ENCODE measurements around the gene CCNQ.

The CCNQ gene

DNA sequence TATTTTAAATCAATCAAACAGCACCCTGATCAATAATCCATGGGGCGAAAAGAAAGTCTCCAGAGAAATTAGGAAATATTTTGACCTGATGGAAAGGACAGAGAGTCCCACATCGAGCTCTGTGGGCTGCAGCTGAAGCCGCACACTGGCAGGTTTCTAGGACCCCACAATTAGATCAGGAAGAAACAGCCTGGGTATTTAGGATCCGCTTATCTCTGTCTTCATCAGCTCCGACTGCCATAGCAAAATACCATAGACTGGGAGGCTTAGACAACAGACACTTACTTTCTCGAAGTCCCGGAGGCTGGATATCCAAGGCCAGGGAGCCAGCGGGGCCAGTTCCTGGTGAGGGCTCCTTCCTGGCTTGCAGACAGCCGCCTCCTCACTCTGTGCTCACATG lies 36.4 kb downstream of the CCNQ start:
- TF ChIP-seq CTCF (IDR thresholded peaks at IDR 0.05; ENCODE audit: low read depth, low read length, poor library complexity, severe bottlenecking), result no peak
- TF ChIP-seq EZH2phosphoT487 (IDR thresholded peaks at IDR 0.05; ENCODE audit: borderline replicate concordance, low read length), result no peak
- Histone ChIP-seq H3F3A (ENCODE audit: control insufficient read depth, insufficient read depth) (no peaks in the 10 kb centered on the region), H4K20me1 (ENCODE audit: control insufficient read depth, insufficient read depth, low read depth, low read length) (no peaks in the 10 kb centered on the region), H3K36me3 (ENCODE audit: control insufficient read depth, low read length) (no peaks in the 10 kb centered on the region), H3K79me2 (ENCODE audit: control insufficient read depth, low read length) (no peaks in the 10 kb centered on the region), H3K4me2 (ENCODE audit: low read length) (no peak overlapping the region), H3K9me3 (ENCODE audit: control insufficient read depth, insufficient read depth, low read length) (no peaks in the 10 kb centered on the region), H3K4me3 (ENCODE audit: low read length) (no peak overlapping the region), H3K27ac (ENCODE audit: low read depth, low read length) (no peak overlapping the region), H3K9me2 (replicated peaks; ENCODE audit: control insufficient read depth, low read length) (no peaks in the 10 kb centered on the region), H3K4me1 (ENCODE audit: control insufficient read depth, low read length) (no peaks in the 10 kb centered on the region), H3K27me3 (ENCODE audit: control insufficient read depth, low read length) (no peaks in the 10 kb centered on the region)

GRCh38 chrX:153561337-153561736 lies 37.6 kb downstream of the CCNQ start:
- Histone ChIP-seq H3F3A (ENCODE audit: control insufficient read depth, insufficient read depth) (no peaks in the 10 kb centered on the region), H3K79me2 (ENCODE audit: control insufficient read depth, low read length) (no peaks in the 10 kb centered on the region), H4K20me1 (ENCODE audit: control insufficient read depth, insufficient read depth, low read depth, low read length) (no peaks in the 10 kb centered on the region), H3K9me2 (replicated peaks; ENCODE audit: control insufficient read depth, low read length) (no peaks in the 10 kb centered on the region), H3K27ac (ENCODE audit: low read depth, low read length) (no peak overlapping the region), H3K4me1 (ENCODE audit: control insufficient read depth, low read length) (no peaks in the 10 kb centered on the region), H3K4me3 (ENCODE audit: low read length) (no peak overlapping the region), H3K9me3 (ENCODE audit: control insufficient read depth, insufficient read depth, low read length) (no peaks in the 10 kb centered on the region), H3K36me3 (ENCODE audit: control insufficient read depth, low read length) (no peaks in the 10 kb centered on the region), H3K27me3 (ENCODE audit: control insufficient read depth, low read length) (no peaks in the 10 kb centered on the region), H3K4me2 (ENCODE audit: low read length) (no peak overlapping the region)
- no peak for TF ChIP-seq CTCF (IDR thresholded peaks at IDR 0.05; ENCODE audit: low read depth, low read length, poor library complexity, severe bottlenecking)
- TF ChIP-seq EZH2phosphoT487 (IDR thresholded peaks at IDR 0.05; ENCODE audit: borderline replicate concordance, low read length), result no peak

- no peaks in the 10 kb centered on the region for H3K79me2 ChIP-seq (ENCODE audit: control insufficient read depth, low read length)
- no peaks in the 10 kb centered on the region for H3F3A ChIP-seq (ENCODE audit: control insufficient read depth, insufficient read depth)
- H3K4me1 ChIP-seq (ENCODE audit: control insufficient read depth, low read length), result no peaks in the 10 kb centered on the region
- TF ChIP-seq CTCF (IDR thresholded peaks at IDR 0.05; ENCODE audit: low read depth, low read length, poor library complexity, severe bottlenecking), result no peak
- TF ChIP-seq EZH2phosphoT487 (IDR thresholded peaks at IDR 0.05; ENCODE audit: borderline replicate concordance, low read length), result no peak
- no peaks in the 10 kb centered on the region for H3K27me3 ChIP-seq (ENCODE audit: control insufficient read depth, low read length)
- H3K9me2 ChIP-seq (replicated peaks; ENCODE audit: control insufficient read depth, low read length), result no peaks in the 10 kb centered on the region
- H3K4me2 ChIP-seq (ENCODE audit: low read length), result no peak overlapping the region
- H3K36me3 ChIP-seq (ENCODE audit: control insufficient read depth, low read length), result no peaks in the 10 kb centered on the region
- no peak overlapping the region for H3K27ac ChIP-seq (ENCODE audit: low read depth, low read length)
- H3K9me3 ChIP-seq (ENCODE audit: control insufficient read depth, insufficient read depth, low read length), result no peaks in the 10 kb centered on the region
- H4K20me1 ChIP-seq (ENCODE audit: control insufficient read depth, insufficient read depth, low read depth, low read length), result no peaks in the 10 kb centered on the region
- no peak overlapping the region for H3K4me3 ChIP-seq (ENCODE audit: low read length)
Observed at GRCh38 chrX:153560466-153560865, 38.5 kb downstream of the CCNQ start.

DNA sequence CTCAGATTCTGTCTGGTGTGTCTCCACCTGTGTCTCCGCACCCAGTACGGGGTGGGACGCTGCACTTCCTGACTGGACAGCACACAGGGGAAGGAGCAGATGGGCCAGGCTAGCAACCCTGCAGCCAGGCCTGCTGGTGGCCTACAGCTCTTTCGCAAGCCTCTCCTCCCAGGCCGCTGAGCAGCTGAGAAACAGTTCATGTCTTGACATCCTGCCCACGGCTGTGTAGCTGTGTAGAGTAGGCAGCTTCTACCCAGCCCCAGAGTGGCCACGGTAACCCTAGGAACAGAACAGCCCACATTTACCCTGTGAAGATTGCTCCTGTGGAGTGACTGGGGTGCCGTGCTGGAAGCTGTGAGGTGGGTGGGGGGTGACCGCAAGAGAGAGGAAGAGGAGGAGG lies 38.9 kb downstream of the CCNQ start:
- no peaks in the 10 kb centered on the region for H3K27me3 ChIP-seq (ENCODE audit: control insufficient read depth, low read length)
- H3K4me1 ChIP-seq (ENCODE audit: control insufficient read depth, low read length), result no peaks in the 10 kb centered on the region
- H3F3A ChIP-seq (ENCODE audit: control insufficient read depth, insufficient read depth), result no peaks in the 10 kb centered on the region
- no peaks in the 10 kb centered on the region for H3K79me2 ChIP-seq (ENCODE audit: control insufficient read depth, low read length)
- H3K4me3 ChIP-seq (ENCODE audit: low read length), result no peak overlapping the region
- no peak for TF ChIP-seq EZH2phosphoT487 (IDR thresholded peaks at IDR 0.05; ENCODE audit: borderline replicate concordance, low read length)
- no peak for TF ChIP-seq CTCF (IDR thresholded peaks at IDR 0.05; ENCODE audit: low read depth, low read length, poor library complexity, severe bottlenecking)
- H3K27ac ChIP-seq (ENCODE audit: low read depth, low read length), result no peak overlapping the region
- H3K36me3 ChIP-seq (ENCODE audit: control insufficient read depth, low read length), result no peaks in the 10 kb centered on the region
- no peaks in the 10 kb centered on the region for H4K20me1 ChIP-seq (ENCODE audit: control insufficient read depth, insufficient read depth, low read depth, low read length)
- no peaks in the 10 kb centered on the region for H3K9me3 ChIP-seq (ENCODE audit: control insufficient read depth, insufficient read depth, low read length)
- no peak overlapping the region for H3K4me2 ChIP-seq (ENCODE audit: low read length)
- no peaks in the 10 kb centered on the region for H3K9me2 ChIP-seq (replicated peaks; ENCODE audit: control insufficient read depth, low read length)

Data from DOHH2 (cell line).